ENCODE data around the gene NCOA4. TPM values are rescaled to one million over a fixed set of nuclear protein-coding genes. Genes with fewer than 3 reads are reported as not detected.

The NCOA4 gene
- total RNA-seq, 1 donor from 2014 or later: 191 TPM

- no peaks in the 10 kb centered on the region for H3K4me1 Mint-ChIP-seq (ENCODE audit: unreplicated experiment)
- peaks cover 2% of the 10 kb centered on the region for H3K27me3 Mint-ChIP-seq (ENCODE audit: unreplicated experiment)
- TF ChIP-seq CTCF (IDR thresholded peaks at IDR 0.05; ENCODE audit: unreplicated experiment): no peak
These were observed 45.4 kb upstream of the NCOA4 start for GRCh38 chr10:46075869-46076268.

GRCh38 chr10:46074196-46074946 lies 43.9 kb upstream of the NCOA4 start:
- no peak for TF ChIP-seq CTCF (IDR thresholded peaks at IDR 0.05; ENCODE audit: unreplicated experiment)
- no peaks in the 10 kb centered on the region for H3K4me1 Mint-ChIP-seq (ENCODE audit: unreplicated experiment)
- no peaks in the 10 kb centered on the region for H3K36me3 Mint-ChIP-seq (ENCODE audit: low read depth, unreplicated experiment)

More at GRCh38 chr10:46075869-46076268, 45.4 kb upstream of the NCOA4 start:
- no peak for DNase-seq (ENCODE audit: low spot score)
- Mint-ChIP-seq H3K36me3 (ENCODE audit: low read depth, unreplicated experiment) (no peaks in the 10 kb centered on the region), H3K27ac (ENCODE audit: unreplicated experiment) (no peak overlapping the region), H3K9me3 (ENCODE audit: unreplicated experiment) (no peaks in the 10 kb centered on the region), H3K4me3 (ENCODE audit: unreplicated experiment) (no peak overlapping the region)

GRCh38 chr10:46073564-46073963 lies 43.1 kb upstream of the NCOA4 start:
- Mint-ChIP-seq H3K4me3 (ENCODE audit: unreplicated experiment) (no peak overlapping the region), H3K27me3 (ENCODE audit: unreplicated experiment) (peaks cover 2% of the 10 kb centered on the region), H3K27ac (ENCODE audit: unreplicated experiment) (no peak overlapping the region), H3K36me3 (ENCODE audit: low read depth, unreplicated experiment) (no peaks in the 10 kb centered on the region), H3K4me1 (ENCODE audit: unreplicated experiment) (no peaks in the 10 kb centered on the region), H3K9me3 (ENCODE audit: unreplicated experiment) (no peaks in the 10 kb centered on the region)
- DNase-seq (ENCODE audit: low spot score): no peak
- TF ChIP-seq CTCF (IDR thresholded peaks at IDR 0.05; ENCODE audit: unreplicated experiment): no peak

More at GRCh38 chr10:46074196-46074946, 43.9 kb upstream of the NCOA4 start:
- Mint-ChIP-seq H3K27ac (ENCODE audit: unreplicated experiment) (no peak overlapping the region), H3K27me3 (ENCODE audit: unreplicated experiment) (peaks cover 2% of the 10 kb centered on the region), H3K4me3 (ENCODE audit: unreplicated experiment) (no peak overlapping the region), H3K9me3 (ENCODE audit: unreplicated experiment) (no peaks in the 10 kb centered on the region)
- no peak for DNase-seq (ENCODE audit: low spot score)

- H3K27ac Mint-ChIP-seq (ENCODE audit: unreplicated experiment): no peak overlapping the region
- H3K27me3 Mint-ChIP-seq (ENCODE audit: unreplicated experiment): no peaks in the 10 kb centered on the region
These were observed 40.3 kb upstream of the NCOA4 start for GRCh38 chr10:46070749-46071148.

More at GRCh38 chr10:46070749-46071148, 40.3 kb upstream of the NCOA4 start:
- Mint-ChIP-seq H3K9me3 (ENCODE audit: unreplicated experiment) (no peaks in the 10 kb centered on the region), H3K36me3 (ENCODE audit: low read depth, unreplicated experiment) (no peaks in the 10 kb centered on the region), H3K4me3 (ENCODE audit: unreplicated experiment) (no peak overlapping the region), H3K4me1 (ENCODE audit: unreplicated experiment) (no peaks in the 10 kb centered on the region)
- DNase-seq (ENCODE audit: low spot score): no peak
- TF ChIP-seq CTCF (IDR thresholded peaks at IDR 0.05; ENCODE audit: unreplicated experiment): no peak

All from endothelial cell (in vitro differentiated cells).